Mucosa of descending colon (tissue), 3 donors: ENCODE results near the gene PTCD2. TPM values are rescaled to one million over a fixed set of nuclear protein-coding genes. Genes with fewer than 3 reads are reported as not detected.
"Not testable (repeated sequence)": the region's sequence is repeated elsewhere in the genome, so short reads cannot be mapped to it uniquely, and the experiment has no call there.

Experiments
- ATAC-seq: fragments of 200-7000 bp; cut with Tn5 transposase; one replicate; pipeline ENCODE4 v1.9.1; 2020; ENCODE audit warnings: mild to moderate bottlenecking, moderate library complexity
- DNase-seq, 3 donors: peaks; one replicate each; pipeline ENCODE4 v3.0.0-alpha.2; 2020
- H3K36me3 ChIP-seq: fragments of 200-600 bp; one replicate; pipeline ENCODE4 v1.8.0; 2021; ENCODE audit warnings: low read depth, mild to moderate bottlenecking
- H3K4me1 ChIP-seq: fragments of 200-600 bp; one replicate; pipeline ENCODE4 v1.8.0; 2021; ENCODE audit warnings: low read depth, mild to moderate bottlenecking
- H3K4me3 ChIP-seq: fragments of 200-600 bp; one replicate; pipeline ENCODE4 v1.8.0; 2021; ENCODE audit warnings: mild to moderate bottlenecking
- H3K9me3 ChIP-seq: fragments of 200-600 bp; one replicate; pipeline ENCODE4 v1.8.0; 2021; ENCODE audit warnings: mild to moderate bottlenecking
- intact Hi-C, 2 donors: fragments of 100-400 bp; cut with DNase I in 1 of 2; cut with micrococcal nuclease in 1 of 2; formaldehyde crosslinking; loops; one replicate each; pipeline versions ENCODE4 v1.11.0 to v1.11.1; 2022; cut with DNase I, micrococcal nuclease
- total RNA-seq, 3 donors: library from RNA; stranded (reverse); fragmentation: NEBNext Ultra II Directional in 2 of 3; extraction: Animal tissue kit (Norgen Biotek cat#: 25700) in 2 of 3; gene quantifications; one replicate each; pipeline versions ENCODE4 v1.2.1 to v1.2.4, GENCODE V29; 2021 to 2023
- TF ChIP-seq, protein P1 (sequence below): fragments of 200-600 bp; IDR thresholded peaks from one replicate; pipeline ENCODE4 v1.8.0; 2022; ENCODE audit warnings: antibody characterized with exemption, mild to moderate bottlenecking
- donor health status: DM: no; HTN: no; CAD: no; lungs with moderate emphysema.
- donor health status: DM: no; HTN: no; CAD: no.
- donor health status: DM: no; HTN: yes; CAD: no.

Gene PTCD2
- total RNA-seq, 3 donors from 2014 or later = 4.7 to 6.3 (median 5.2) TPM

DNA sequence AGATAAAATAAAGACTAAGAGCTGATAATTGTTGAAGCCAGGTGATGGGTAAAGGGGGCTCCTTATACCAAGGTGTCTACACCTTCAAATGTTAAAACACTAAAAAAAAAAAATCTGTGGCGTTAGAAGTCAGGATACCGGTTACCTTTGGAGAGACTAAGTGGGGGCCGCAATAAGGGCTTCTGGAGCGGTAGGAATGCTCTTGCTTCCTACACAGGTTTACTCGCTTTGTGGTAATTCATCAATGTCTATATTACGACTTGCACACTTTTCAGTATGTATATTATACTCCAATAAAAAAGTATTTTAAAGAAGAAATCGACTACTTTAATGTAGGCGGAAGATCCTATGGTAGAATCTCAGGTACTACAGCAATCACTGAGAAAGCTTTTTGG is 12.6 kb upstream of the PTCD2 start:
- no peaks in the 10 kb centered on the region for H3K9me3 ChIP-seq
- no peak for DNase-seq
- H3K4me1 ChIP-seq = peaks cover 8% of the 10 kb centered on the region
- peak; percentile 0 for ATAC-seq
- TF ChIP-seq, protein P1, sequence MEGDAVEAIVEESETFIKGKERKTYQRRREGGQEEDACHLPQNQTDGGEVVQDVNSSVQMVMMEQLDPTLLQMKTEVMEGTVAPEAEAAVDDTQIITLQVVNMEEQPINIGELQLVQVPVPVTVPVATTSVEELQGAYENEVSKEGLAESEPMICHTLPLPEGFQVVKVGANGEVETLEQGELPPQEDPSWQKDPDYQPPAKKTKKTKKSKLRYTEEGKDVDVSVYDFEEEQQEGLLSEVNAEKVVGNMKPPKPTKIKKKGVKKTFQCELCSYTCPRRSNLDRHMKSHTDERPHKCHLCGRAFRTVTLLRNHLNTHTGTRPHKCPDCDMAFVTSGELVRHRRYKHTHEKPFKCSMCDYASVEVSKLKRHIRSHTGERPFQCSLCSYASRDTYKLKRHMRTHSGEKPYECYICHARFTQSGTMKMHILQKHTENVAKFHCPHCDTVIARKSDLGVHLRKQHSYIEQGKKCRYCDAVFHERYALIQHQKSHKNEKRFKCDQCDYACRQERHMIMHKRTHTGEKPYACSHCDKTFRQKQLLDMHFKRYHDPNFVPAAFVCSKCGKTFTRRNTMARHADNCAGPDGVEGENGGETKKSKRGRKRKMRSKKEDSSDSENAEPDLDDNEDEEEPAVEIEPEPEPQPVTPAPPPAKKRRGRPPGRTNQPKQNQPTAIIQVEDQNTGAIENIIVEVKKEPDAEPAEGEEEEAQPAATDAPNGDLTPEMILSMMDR = no peak
- intact Hi-C loops = loop anchor here (10.0 kb wide), 1 partner anchor 523 kb away; no protein-coding TSS in a partner anchor
- H3K4me3 ChIP-seq = peak overlapping the region; percentile 37
- H3K36me3 ChIP-seq = no peaks in the 10 kb centered on the region

DNA sequence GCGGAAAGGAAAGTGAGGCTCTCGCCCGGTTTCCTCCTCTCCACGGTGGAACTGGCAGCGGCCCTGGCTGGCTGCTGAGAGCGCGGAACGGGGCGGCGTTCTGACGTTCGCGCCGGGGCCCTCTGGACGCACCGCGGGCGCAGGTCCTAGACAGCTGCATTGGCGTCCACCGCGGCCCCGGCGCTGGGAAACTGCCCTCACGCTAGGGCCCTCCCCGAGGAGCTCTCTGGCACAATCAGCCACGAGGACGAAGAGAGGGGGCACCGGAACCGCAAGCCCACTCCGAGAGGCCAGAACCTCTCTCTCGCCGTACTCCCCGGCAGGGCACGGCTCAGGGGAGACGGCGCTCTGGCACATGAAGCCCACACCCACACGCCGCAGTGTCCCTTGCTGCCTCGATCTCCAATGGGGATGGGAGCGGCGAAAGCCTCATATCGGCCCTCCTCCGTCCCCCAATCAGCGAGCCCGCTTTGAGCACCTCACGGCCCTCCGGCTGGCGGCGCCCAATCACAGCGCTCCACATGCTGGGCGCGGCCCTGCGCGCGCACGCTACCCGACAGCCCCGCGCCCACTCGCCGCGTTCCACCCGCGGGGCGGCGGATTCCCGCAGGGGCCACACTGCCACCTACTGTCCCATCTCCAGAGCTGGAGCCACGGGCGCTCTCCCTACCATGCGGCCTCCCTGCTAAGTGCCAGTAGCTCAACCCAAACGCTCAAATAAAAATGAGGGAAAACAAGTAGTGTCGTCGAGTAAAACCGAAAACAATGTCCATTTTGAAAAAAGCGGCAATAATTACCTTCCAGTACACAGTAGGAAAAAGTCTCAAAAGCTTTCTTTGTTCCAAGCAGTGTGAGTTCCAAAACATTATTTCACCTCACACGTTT is 12.0 kb upstream of the PTCD2 start:
- Histone ChIP-seq H3K36me3 (no peaks in the 10 kb centered on the region), H3K9me3 (no peaks in the 10 kb centered on the region), H3K4me3 (peak overlapping the region; percentile 37), H3K4me1 (peaks cover 8% of the 10 kb centered on the region)
- intact Hi-C loops = loop anchor here (10.0 kb wide), 1 partner anchor 523 kb away; no protein-coding TSS in a partner anchor
- TF ChIP-seq, protein P1 = peak; percentile 90
- peak; percentile 97 to 98 (median 98) for DNase-seq
- ATAC-seq = peak; percentile 98

DNA sequence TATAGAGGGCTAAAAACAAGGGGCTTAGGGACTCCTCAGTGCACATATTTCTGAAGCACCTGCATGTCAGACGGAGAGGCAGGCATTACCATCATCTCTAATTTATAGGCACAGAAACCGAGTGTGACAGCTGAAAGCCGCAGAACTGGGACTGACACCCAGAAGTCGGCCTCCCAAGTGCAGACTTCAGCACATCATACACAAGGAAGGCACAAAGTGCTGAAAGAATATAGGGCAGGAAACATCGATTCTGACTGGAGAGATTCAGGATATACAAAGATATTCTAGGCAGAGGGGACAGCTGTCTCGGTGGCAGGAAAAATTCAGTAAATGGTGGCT is 11.4 kb upstream of the PTCD2 start:
- DNase-seq = no peak
- no peaks in the 10 kb centered on the region for H3K9me3 ChIP-seq
- peaks cover 8% of the 10 kb centered on the region for H3K4me1 ChIP-seq
- no peak overlapping the region for H3K4me3 ChIP-seq
- no peaks in the 10 kb centered on the region for H3K36me3 ChIP-seq
- intact Hi-C loops = loop anchor here (10.0 kb wide), 1 partner anchor 524 kb away; no protein-coding TSS in a partner anchor
- ATAC-seq = no peak
- TF ChIP-seq, protein P1 = no peak

DNA sequence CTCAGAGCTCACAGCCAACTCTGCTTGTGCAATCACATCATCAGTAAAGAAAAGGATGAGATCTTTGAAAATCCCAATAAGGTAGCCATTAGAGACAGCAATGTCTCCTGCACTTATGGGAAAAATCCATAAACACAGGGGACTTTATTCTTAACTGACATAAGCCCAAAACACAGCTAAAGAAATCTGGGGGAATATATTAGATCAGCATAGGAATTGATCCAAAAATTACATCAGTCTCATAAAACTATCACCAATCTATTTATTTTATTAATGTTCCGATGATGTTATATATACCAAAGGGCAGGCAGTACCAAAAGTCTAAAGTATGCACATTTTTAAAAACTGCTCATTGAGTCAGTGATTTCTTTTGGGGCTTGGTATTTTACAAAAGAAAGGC is 7.0 kb upstream of the PTCD2 start:
- Histone ChIP-seq H3K4me3 (no peak overlapping the region), H3K4me1 (no peaks in the 10 kb centered on the region), H3K36me3 (no peaks in the 10 kb centered on the region), H3K9me3 (no peaks in the 10 kb centered on the region)
- ATAC-seq (no peak), DNase-seq (no peak)
- TF ChIP-seq, protein P1 = no peak
- intact Hi-C loops = no loop called here

DNA sequence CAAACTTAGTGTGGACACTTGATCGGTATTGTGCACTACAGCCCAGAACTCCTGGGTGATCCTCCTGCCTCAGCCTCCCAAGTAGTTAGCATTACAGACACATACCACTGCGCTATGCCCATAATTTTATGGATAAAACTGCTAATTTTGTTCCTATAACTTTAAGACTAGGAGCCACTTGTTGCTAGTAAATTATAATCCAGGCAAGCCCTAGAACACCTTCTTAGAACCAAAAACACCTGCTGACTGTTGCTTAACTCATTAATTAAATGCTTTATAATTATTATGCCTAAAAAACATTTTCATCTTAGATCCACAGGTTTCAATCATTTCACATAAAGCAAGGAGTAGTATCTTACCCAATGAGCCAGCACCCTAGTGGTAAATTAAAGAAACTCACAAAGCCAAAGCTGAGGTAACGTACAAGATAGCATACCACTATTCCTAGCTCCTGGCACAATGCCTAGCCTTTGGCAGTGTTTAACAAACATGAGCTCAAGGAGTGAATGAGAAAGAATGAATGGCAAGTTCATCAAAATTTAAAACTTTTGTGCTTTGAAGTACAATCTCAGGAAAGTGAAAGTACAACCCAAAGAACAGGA is 5.5 kb upstream of the PTCD2 start:
- peaks cover 6% of the 10 kb centered on the region for H3K4me1 ChIP-seq
- no peak overlapping the region for H3K4me3 ChIP-seq
- intact Hi-C loops = no loop called here
- DNase-seq = peak in 1 of 3 donors; percentile 23
- H3K9me3 ChIP-seq = no peaks in the 10 kb centered on the region
- no peaks in the 10 kb centered on the region for H3K36me3 ChIP-seq
- TF ChIP-seq, protein P1 = no peak
- peak; percentile 41 for ATAC-seq

DNA sequence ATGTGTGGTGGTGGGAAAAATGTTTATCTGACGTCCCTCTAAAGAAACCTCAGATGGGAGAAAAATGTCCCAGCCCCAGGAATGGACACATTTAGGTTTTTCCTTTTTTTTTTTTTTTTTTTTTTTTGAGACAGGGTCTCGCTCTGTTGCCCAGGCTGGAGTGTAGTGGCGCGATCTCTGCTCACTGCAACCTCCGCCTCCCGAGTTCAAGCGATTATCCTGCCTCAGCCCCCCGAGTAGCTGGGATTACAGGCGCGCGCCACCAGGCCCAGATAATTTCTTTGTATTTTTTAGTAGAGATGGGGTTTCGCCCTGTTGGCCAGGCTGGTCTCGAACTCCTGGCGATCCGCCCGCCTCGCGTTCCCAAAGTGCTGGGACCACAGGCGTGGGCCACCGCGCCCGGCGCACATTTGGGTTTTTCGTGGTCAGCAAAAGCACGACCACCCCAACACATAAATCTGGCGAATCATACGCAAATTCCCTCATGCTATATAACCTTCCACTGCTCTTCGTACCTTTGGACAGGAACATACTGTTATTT is 668 bp upstream of the PTCD2 start:
- H3K9me3 ChIP-seq, H3K36me3 ChIP-seq, intact Hi-C loops, H3K4me1 ChIP-seq: not testable (repeated sequence)
- ATAC-seq (peak; percentile 7), DNase-seq (peak; percentile 38 to 63 (median 61))
- H3K4me3 ChIP-seq = peak overlapping the region; percentile 55
